Vagina (tissue), 2 donors: ENCODE data around the gene TRAF1. TPM values are rescaled to one million over a fixed set of nuclear protein-coding genes. Genes with fewer than 3 reads are reported as not detected.

Experiments used
- DNase-seq, 2 donors: peaks; one replicate each; pipeline ENCODE4 v3.0.0-alpha.2; 2017; ENCODE audit errors: extremely low spot score in 2 of 2
- H3K27ac ChIP-seq: fragments of 200-600 bp; sonication (generic); one replicate; pipeline ENCODE4 v1.5.1; 2019
- H3K27me3 ChIP-seq: fragments of 200-600 bp; sonication (generic); one replicate; pipeline ENCODE4 v1.5.1; 2019
- H3K36me3 ChIP-seq, 2 donors: fragments of 200-600 bp; sonication (generic); one replicate each; pipeline ENCODE4 v1.5.1; 2017 to 2019
- H3K4me1 ChIP-seq: fragments of 200-600 bp; sonication (generic); one replicate; pipeline ENCODE4 v1.5.1; 2019
- H3K4me3 ChIP-seq, 2 donors: fragments of 200-600 bp; sonication (generic); 1 replicate in 1 of 2; 2 replicates in 1 of 2; pipeline ENCODE4 v1.5.1; 2016 to 2019
- H3K9me3 ChIP-seq: fragments of 200-600 bp; sonication (generic); one replicate; pipeline ENCODE4 v1.5.1; 2019
- CTCF ChIP-seq, 3 experiments: fragments of 450-650 bp in 2 of 3; fragments of 200-600 bp in 1 of 3; sonication (generic) in 1 of 3; IDR thresholded peaks; one replicate each; pipeline ENCODE4 v1.5.1; 2017 to 2019; ENCODE audit warnings: antibody characterized with exemption in 3 of 3, mild to moderate bottlenecking in 2 of 3, moderate library complexity in 2 of 3
- POLR2A ChIP-seq, 2 donors: fragments of 450-650 bp; IDR thresholded peaks; one replicate each; pipeline ENCODE4 v1.6.1; 2017; ENCODE audit warnings: antibody characterized with exemption in 2 of 2, mild to moderate bottlenecking in 2 of 2, moderate library complexity in 2 of 2
- POLR2AphosphoS5 ChIP-seq, 2 donors: sonication (generic); formaldehyde crosslinking; IDR thresholded peaks; one replicate each; pipeline ENCODE4 v1.9.0; 2017; ENCODE audit warnings: antibody characterized with exemption in 2 of 2, mild to moderate bottlenecking in 2 of 2, low read depth in 1 of 2; ENCODE audit not compliant: insufficient read depth in 1 of 2
- intact Hi-C: fragments of 100-400 bp; cut with DNase I; formaldehyde crosslinking; loops from one replicate; pipeline ENCODE4 v1.15.1; 2023
- total RNA-seq: library from RNA; depleted of rRNA; stranded (reverse); fragments of >200 nt; gene quantifications from one replicate; pipeline ENCODE4 v1.2.3, GENCODE V29; 2016

Gene TRAF1
- total RNA-seq, 1 donor from 2014 or later = 6.9 TPM

DNA sequence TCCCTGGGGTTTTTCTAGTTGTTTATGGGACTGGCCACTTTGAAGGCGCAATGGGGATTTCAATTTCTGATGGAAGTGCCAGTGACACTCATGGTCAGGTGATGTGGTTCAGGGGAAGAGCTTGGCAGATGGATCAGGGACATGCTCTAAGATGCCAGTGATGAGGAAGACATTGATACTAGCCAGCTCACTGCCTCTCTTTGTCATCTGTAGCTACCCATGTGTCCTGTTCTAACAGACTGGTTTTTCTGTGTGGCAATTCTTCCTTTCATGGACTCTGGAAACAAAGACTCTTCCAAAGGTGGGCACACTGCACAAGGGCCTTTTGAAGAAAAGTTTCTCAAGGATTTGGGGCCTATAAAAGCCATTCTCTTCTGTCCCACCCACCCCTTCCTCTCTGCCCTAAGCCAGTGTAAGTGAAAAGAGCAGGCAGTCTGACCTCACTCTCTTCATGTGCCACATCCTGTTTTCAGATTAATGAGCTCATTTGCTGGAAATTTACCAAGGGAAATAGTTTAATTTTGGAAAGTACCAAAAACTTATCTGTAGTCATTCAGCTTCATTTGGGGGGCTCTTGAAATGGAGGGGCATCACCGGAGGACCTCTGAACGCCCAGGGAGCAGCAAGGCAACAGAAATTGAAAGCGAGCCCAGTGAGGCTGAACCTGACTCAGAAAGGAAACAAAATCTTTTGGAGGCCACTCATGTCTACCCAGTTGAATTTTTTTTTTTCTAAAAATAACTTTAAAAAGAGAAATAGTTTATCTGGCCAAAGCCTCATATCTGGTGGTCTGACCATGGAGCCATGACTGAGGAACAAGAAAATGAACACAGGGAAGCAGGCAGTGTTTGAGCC is 4.9 kb upstream of the TRAF1 start:
- Histone ChIP-seq H3K4me1 (peaks cover 62% of the 10 kb centered on the region), H3K27ac (peak overlapping the region; percentile 82), H3K9me3 (no peaks in the 10 kb centered on the region), H3K4me3 (no peak overlapping the region), H3K27me3 (no peaks in the 10 kb centered on the region), H3K36me3 (no peaks in the 10 kb centered on the region)
- DNase-seq = peak; percentile 12 to 71
- peak in 1 of 2 donors; percentile 10 for TF ChIP-seq POLR2AphosphoS5 (IDR thresholded peaks at IDR 0.05; ENCODE audit: insufficient read depth in 1 of 2, low read depth in 1 of 2)
- no peak for TF ChIP-seq CTCF (IDR thresholded peaks at IDR 0.05)
- intact Hi-C loops = loop anchor here (5.0 kb wide), 1 partner anchor 44 kb away; no protein-coding TSS in a partner anchor

- TF ChIP-seq POLR2A (IDR thresholded peaks at IDR 0.05) (no peak), POLR2AphosphoS5 (IDR thresholded peaks at IDR 0.05; ENCODE audit: insufficient read depth in 1 of 2, low read depth in 1 of 2) (no peak), CTCF (IDR thresholded peaks at IDR 0.05) (peak in 1 of 3 experiments; percentile 17)
- Histone ChIP-seq H3K27me3 (no peaks in the 10 kb centered on the region), H3K36me3 (no peaks in the 10 kb centered on the region), H3K27ac (peak overlapping the region; percentile 82), H3K4me1 (peaks cover 40% of the 10 kb centered on the region), H3K9me3 (no peaks in the 10 kb centered on the region), H3K4me3 (peak overlapping the region; percentile 59 to 89)
- intact Hi-C loops = no loop called here
- no peak for DNase-seq
These were observed 2.7 kb upstream of the TRAF1 start for GRCh38 chr9:120929229-120929791.

GRCh38 chr9:120928483-120929228 is 2.1 kb upstream of the TRAF1 start:
- Histone ChIP-seq H3K4me1 (peaks cover 34% of the 10 kb centered on the region), H3K4me3 (peak overlapping the region; percentile 59 to 89), H3K9me3 (no peaks in the 10 kb centered on the region), H3K27ac (peak overlapping the region; percentile 82), H3K27me3 (no peaks in the 10 kb centered on the region), H3K36me3 (no peaks in the 10 kb centered on the region)
- no peak for DNase-seq
- intact Hi-C loops = no loop called here
- TF ChIP-seq POLR2AphosphoS5 (IDR thresholded peaks at IDR 0.05; ENCODE audit: insufficient read depth in 1 of 2, low read depth in 1 of 2) (peak in 1 of 2 donors; percentile 53), POLR2A (IDR thresholded peaks at IDR 0.05) (peak in 1 of 2 donors; percentile 38), CTCF (IDR thresholded peaks at IDR 0.05) (no peak)

- no peak for DNase-seq
- Histone ChIP-seq H3K4me1 (peaks cover 32% of the 10 kb centered on the region), H3K9me3 (no peaks in the 10 kb centered on the region), H3K27me3 (no peaks in the 10 kb centered on the region), H3K36me3 (no peaks in the 10 kb centered on the region), H3K4me3 (peak overlapping the region; percentile 59 to 89), H3K27ac (peak overlapping the region; percentile 82)
- intact Hi-C loops = no loop called here
- peak in 1 of 2 donors; percentile 16 for TF ChIP-seq POLR2AphosphoS5 (IDR thresholded peaks at IDR 0.05; ENCODE audit: insufficient read depth in 1 of 2, low read depth in 1 of 2)
- TF ChIP-seq CTCF (IDR thresholded peaks at IDR 0.05) = no peak
These were observed 1.5 kb upstream of the TRAF1 start for GRCh38 chr9:120928015-120928482.
